Ramos (cell line): ENCODE data around the gene SLC25A20.
"Not testable (repeated sequence)": the region's sequence is repeated elsewhere in the genome, so short reads cannot be mapped to it uniquely, and the experiment has no call there.

ENCODE experiments used
- in situ Hi-C: fragments of 300-500 bp; cut with MboI; formaldehyde crosslinking; loops from one replicate; pipeline ENCODE4 v1.14.3; 2022; ENCODE audit warnings: low sequenced_read_pairs; ENCODE audit not compliant: unreplicated experiment

Gene SLC25A20

GRCh38 chr3:48907026-48907425 is 8.3 kb upstream of the SLC25A20 start:
- in situ Hi-C loops, result not testable (repeated sequence)

DNA sequence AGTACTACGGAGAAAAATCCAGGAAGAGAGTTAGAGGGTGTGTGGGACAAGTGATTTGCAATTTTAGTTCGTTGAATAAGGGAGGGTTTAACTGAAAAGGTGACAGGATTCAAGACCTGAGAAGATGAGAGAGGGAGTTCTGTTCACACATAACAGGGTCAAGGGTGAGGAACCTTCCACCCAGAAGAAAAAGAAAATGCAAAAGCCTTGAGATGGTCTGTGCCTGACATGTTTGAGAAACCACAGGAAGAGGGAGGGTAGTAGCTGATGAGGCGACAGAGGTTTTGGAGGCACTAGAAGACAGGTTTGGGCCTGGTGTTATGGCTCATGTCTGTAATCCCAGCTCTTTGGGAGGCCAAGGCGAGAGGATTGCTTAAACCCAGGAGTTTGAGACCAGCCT is 591 bp upstream of the SLC25A20 start:
- in situ Hi-C loops, result no loop called here

GRCh38 chr3:48897460-48898376 is 964 bp downstream of the SLC25A20 start:
- in situ Hi-C loops, result no loop called here

GRCh38 chr3:48896936-48897335 is 1.7 kb downstream of the SLC25A20 start:
- in situ Hi-C loops, result no loop called here

DNA sequence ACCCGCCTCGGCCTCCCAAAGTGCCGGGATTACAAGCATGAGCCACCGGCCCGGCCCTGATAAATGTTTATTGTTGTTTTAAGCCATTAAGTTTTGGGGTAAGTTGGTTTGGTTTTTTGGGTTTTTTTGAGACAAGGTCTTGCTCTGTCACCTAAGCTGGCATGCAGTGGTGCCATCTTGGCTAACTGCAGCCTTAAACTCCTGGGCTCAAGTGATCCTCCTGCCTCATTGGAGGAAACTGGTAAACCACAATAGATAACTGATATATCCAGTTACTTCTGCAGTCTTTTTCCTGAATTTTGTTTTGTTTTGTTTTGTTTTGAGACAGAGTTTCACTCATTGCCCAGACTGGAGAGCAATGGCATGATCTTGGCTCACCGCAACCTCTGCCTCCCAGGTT is 4.2 kb downstream of the SLC25A20 start:
- in situ Hi-C loops, result no loop called here

- in situ Hi-C loops, result no loop called here
Measured at GRCh38 chr3:48891606-48892005, 7.1 kb downstream of the SLC25A20 start.

- in situ Hi-C loops, result no loop called here
Measured at GRCh38 chr3:48885753-48886152, 12.9 kb downstream of the SLC25A20 start.

GRCh38 chr3:48881652-48882114 is 17.0 kb downstream of the SLC25A20 start:
- in situ Hi-C loops, result no loop called here

- in situ Hi-C loops, result no loop called here
Measured at GRCh38 chr3:48881006-48881405, 17.7 kb downstream of the SLC25A20 start.

DNA sequence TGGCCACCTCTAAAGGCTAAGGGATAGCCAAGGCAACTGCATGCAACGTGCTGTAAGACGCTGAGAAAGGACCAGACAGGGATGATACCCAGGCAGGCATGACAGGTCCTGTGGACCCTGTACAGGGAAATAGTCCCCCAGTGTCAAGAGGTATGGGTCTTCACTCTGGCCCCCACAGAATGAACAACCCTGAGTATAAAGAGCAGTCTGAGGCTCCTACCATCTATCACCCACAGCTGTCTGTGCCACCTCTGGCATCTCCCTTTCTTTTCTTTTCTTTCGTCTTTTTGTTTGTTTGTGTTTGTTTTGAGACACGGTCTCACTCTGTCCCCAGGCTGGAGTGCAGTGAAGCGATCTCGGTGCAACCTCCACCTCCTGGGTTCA is 18.7 kb downstream of the SLC25A20 start:
- in situ Hi-C loops, result no loop called here

DNA sequence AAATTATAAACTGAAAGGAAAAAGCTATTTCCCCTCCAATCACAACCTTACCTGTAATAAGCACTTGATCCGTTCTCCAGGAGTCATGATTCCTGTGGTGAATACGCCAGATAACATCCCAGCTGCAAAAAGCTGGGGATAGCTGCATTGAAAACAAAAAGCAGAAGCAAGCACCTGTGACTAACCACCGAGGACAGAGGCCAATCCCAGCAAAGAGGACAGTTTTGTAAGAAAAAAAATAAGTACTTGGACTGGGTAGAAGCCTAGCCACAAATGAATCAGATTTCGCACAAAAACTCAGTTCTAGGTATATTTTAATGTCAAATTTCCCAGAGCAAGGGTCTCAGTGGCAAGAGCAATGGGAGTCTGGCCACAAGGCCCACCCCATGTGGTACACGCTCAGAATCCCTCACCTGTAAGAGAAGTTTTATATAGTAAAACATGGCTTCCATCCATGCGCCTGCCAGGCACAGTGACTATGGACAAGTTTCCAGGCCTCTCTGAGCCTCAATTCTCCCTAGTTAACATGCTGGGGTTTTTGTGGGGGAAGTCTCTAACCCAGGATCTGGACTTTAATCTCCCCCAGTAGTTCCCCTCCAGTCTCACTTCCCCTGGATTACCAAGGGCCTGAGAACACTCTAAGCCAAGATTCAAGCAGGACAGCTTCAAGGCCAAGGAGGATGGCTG is 19.2 kb downstream of the SLC25A20 start:
- in situ Hi-C loops, result no loop called here

- in situ Hi-C loops, result no loop called here
Measured at GRCh38 chr3:48877671-48878070, 21.0 kb downstream of the SLC25A20 start.

DNA sequence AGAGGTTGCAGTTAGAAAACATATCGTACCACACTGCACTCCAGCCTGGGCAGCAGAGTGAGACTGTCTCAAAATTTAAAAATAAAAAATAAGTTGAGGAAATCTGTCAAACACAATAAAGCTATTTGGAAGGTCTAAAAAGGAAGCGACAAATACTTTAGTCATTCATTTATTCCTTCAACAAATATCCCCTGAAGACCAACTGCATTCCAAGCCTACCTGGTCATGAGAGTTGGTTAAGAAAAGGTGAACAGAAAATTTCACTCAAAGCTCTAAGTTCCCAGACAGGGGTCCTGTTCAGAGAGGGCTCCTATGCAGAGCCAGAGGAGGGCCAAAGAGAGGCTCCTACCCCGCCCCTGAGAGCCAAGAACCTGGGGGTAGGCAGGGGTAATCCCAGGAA is 35.6 kb downstream of the SLC25A20 start:
- in situ Hi-C loops, result no loop called here

- in situ Hi-C loops, result no loop called here
Measured at GRCh38 chr3:48859206-48859605, 39.5 kb downstream of the SLC25A20 start.

DNA sequence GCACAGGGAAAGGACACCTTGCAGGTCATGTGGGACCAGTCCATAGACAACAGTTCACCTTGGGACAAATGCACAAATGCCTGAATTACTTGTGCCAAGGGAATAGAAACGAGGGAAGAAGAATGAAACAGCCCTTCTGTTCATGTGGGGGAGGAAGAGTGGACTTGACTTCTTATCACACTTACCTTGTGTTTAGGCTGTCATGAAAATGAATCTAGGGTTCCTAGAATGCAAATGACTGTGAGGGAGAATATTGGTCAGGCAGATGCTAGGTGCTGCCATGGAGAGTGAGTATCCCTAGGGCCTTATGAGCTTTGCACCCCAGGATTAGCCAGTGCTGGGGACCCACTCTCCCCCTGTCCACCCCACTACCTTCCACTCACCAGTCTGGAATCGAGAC is 40.0 kb downstream of the SLC25A20 start:
- in situ Hi-C loops, result no loop called here

DNA sequence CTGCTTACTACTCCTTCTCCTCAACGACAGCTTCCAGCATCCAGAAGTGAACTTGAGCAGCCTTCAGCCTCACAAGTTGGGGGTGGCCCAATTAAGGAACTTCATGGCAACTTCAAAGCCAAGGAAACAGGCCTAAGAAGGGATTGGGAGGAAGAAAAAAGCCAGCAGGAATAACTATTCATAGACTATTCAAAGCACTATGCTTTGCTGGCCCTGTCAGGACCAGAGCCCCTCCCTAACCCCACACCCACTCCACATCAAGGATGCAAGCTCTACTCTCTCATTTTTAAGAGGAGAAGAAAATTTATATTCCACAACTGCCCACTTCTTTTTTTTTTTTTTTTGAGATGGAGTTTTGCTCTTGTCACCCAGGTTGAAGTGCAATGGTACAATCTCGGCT is 41.0 kb downstream of the SLC25A20 start:
- in situ Hi-C loops, result no loop called here

- in situ Hi-C loops, result no loop called here
Measured at GRCh38 chr3:48856469-48856868, 42.2 kb downstream of the SLC25A20 start.

DNA sequence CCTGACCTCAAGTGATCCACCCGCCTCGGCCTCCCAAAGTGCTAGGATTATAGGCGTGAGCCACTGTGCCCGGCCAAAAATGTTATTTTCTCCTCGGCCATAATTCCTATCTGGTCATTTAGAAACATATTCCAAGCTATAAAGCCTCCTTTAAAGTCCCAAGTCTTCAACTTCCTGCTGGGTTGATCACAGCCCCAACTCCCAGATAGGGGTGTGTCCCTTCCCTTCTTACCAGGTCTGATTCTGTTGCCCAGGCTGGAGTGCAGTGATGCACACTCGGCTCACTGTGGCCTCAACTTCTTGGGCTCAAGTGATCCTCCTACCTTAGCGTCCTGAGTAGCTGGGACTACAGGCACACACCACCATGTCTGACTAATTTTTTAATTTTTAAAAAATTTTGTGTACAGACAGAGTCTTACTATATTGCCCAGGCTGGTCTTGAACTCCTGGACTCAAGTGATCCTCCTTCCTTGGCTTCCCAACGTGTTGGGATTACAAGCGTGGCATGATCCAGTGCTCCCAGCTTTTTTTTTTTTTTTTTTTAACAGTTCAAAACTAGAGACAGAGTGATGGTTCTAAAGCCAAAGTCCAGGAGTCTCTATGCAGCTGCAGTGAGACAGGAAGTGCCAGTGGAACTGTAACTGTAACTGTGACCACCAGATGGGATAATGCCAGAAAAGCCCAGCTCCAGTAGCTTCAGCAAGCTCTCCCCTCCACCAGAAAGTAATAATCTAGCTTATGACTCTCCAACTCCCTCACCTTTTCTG is 42.8 kb downstream of the SLC25A20 start:
- in situ Hi-C loops, result no loop called here

GRCh38 chr3:48852151-48852550 is 46.5 kb downstream of the SLC25A20 start:
- in situ Hi-C loops, result no loop called here

- in situ Hi-C loops, result no loop called here
Measured at GRCh38 chr3:48851407-48851806, 47.3 kb downstream of the SLC25A20 start.
